GM10248 (cell line): Measurements from ENCODE around the gene ZXDC.

Experiments used
- CTCF ChIA-PET: fragments of 300-600 bp; sonication (Branson Sonifier 250); formaldehyde crosslinking; extraction: SDS; loops from one replicate; lab custom pipeline; 2021; ENCODE audit warnings: antibody characterized with exemption; lab: Yijun Ruan, JAX
- POLR2A ChIA-PET: fragments of 350-650 bp; sonication (Branson Sonifier 250); formaldehyde crosslinking; extraction: SDS; loops from one replicate; lab custom pipeline; 2020; ENCODE audit warnings: antibody characterized with exemption; lab: Yijun Ruan, JAX
- DNase-seq: peaks from one replicate; pipeline ENCODE4 v3.0.0; 2012; ENCODE audit errors: extremely low spot score
- CTCF ChIP-seq: IDR thresholded peaks from 2 replicates; pipeline ENCODE4 v1.5.1; 2012; ENCODE audit warnings: mild to moderate bottlenecking, low read depth; ENCODE audit errors: extremely low read depth, missing control alignments, control extremely low read depth

ZXDC gene

GRCh38 chr3:126459111-126459762 is 16.5 kb downstream of the ZXDC start:
- no peak for TF ChIP-seq CTCF
- POLR2A ChIA-PET, result no interaction called here
- CTCF ChIA-PET, result interaction anchor here (1.0 to 1.4 kb wide), 2 partner anchors 12 to 1085 kb away, joined by 3 to 4 read pairs; no protein-coding TSS in a partner anchor
- no peak for DNase-seq

- no peak for TF ChIP-seq CTCF
- CTCF ChIA-PET, result no interaction called here
- POLR2A ChIA-PET, result no interaction called here
- DNase-seq, result no peak
These were observed 18.8 kb downstream of the ZXDC start for GRCh38 chr3:126456766-126457388.

GRCh38 chr3:126456211-126456610 is 19.5 kb downstream of the ZXDC start:
- no peak for TF ChIP-seq CTCF
- ChIA-PET CTCF (interaction anchor here (0.8 kb wide), 1 partner anchor 14 kb away, joined by 3 read pairs; no protein-coding TSS in a partner anchor), POLR2A (no interaction called here)
- DNase-seq, result no peak

- POLR2A ChIA-PET, result no interaction called here
- DNase-seq, result no peak
- no peak for TF ChIP-seq CTCF
- CTCF ChIA-PET, result no interaction called here
These were observed 21.1 kb downstream of the ZXDC start for GRCh38 chr3:126454437-126455198.

GRCh38 chr3:126454025-126454424 is 21.7 kb downstream of the ZXDC start:
- DNase-seq, result no peak
- TF ChIP-seq CTCF, result no peak
- POLR2A ChIA-PET, result no interaction called here
- CTCF ChIA-PET, result no interaction called here

GRCh38 chr3:126452213-126452612 is 23.5 kb downstream of the ZXDC start:
- CTCF ChIA-PET, result interaction anchor here (0.6 to 1.5 kb wide), 3 partner anchors 13 to 24 kb away, joined by 3 to 4 read pairs (median 3); partner anchors contain the start of gene ZXDC
- DNase-seq, result no peak
- POLR2A ChIA-PET, result no interaction called here
- no peak for TF ChIP-seq CTCF
